Stimulated activated naive CD4-positive, alpha-beta T cell treated with Interleukin-2 at 50 U/mL for 16 hours (primary cell): ENCODE data around the gene ALOX15B.
A peak's percentile ranks its signal among the peaks of the same experiment; 100 is the strongest.

Experiments
- DNase-seq: peaks from one replicate; lab custom pipeline; 2025; lab: John Stamatoyannopoulos, UW

The ALOX15B gene

GRCh38 chr17:8038954-8039610 is at the start of gene ALOX15B:
ALOX15B (plus strand) TSS chr17:8039059; CDS start chr17:8039156, 97 bp downstream.
- DNase-seq = no peak

GRCh38 chr17:7989781-7990655 is 48.8 kb upstream of the ALOX15B start:
- DNase-seq = peak; percentile 86

- no peak for DNase-seq
Observed at GRCh38 chr17:7992516-7992915, 46.3 kb upstream of the ALOX15B start.

GRCh38 chr17:7992924-7993323 is 45.9 kb upstream of the ALOX15B start:
- no peak for DNase-seq

- no peak for DNase-seq
Observed at GRCh38 chr17:7993972-7994589, 44.8 kb upstream of the ALOX15B start.

GRCh38 chr17:7995724-7996123 is 43.1 kb upstream of the ALOX15B start:
- no peak for DNase-seq

- no peak for DNase-seq
Observed at GRCh38 chr17:7997186-7997585, 41.7 kb upstream of the ALOX15B start.

- no peak for DNase-seq
Observed at GRCh38 chr17:8001976-8002720, 36.7 kb upstream of the ALOX15B start, which contains the start of gene GUCY2D. GUCY2D (plus strand) TSS chr17:8002615; CDS start chr17:8003048, 433 bp downstream.

GRCh38 chr17:8002721-8003593 is 35.9 kb upstream of the ALOX15B start:
- no peak for DNase-seq

GRCh38 chr17:8003594-8004181 is 35.2 kb upstream of the ALOX15B start:
- no peak for DNase-seq

- DNase-seq = no peak
Observed at GRCh38 chr17:8004899-8005298, 34.0 kb upstream of the ALOX15B start.

GRCh38 chr17:8005357-8005756 is 33.5 kb upstream of the ALOX15B start:
- DNase-seq = no peak

GRCh38 chr17:8005967-8006730 is 32.7 kb upstream of the ALOX15B start:
- no peak for DNase-seq

- DNase-seq = no peak
Observed at GRCh38 chr17:8006836-8007680, 31.8 kb upstream of the ALOX15B start.

GRCh38 chr17:8007836-8008235 is 31.0 kb upstream of the ALOX15B start:
- no peak for DNase-seq

GRCh38 chr17:8012045-8012580 is 26.7 kb upstream of the ALOX15B start:
- no peak for DNase-seq

- no peak for DNase-seq
Observed at GRCh38 chr17:8012996-8013640, 25.7 kb upstream of the ALOX15B start.
